ENCODE results near the gene BCAT1.

DNA sequence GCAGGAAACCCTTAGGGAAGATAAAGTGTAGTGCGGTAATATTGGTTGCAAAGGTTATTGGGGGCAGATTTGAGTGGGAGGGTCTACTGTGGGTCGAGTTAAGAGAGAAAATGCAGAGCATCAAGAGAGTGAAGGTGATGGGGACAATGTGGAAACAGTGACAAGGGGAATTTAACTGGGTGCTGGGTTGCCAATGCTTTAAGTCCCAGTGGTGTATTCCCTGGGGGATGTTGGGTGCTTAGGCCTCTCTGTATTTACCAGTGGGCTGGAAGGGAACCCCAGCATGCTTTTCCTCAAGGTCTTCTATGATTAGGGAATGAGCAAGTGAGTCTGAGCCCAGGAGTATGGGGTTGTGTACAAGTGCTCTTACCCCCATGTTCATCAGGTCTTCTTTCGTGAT, 10.6 kb downstream of the BCAT1 start:
- no peak for TF ChIP-seq CTCF (conservative IDR thresholded peaks at IDR 0.05; ENCODE audit: low read depth in 2 of 2)
- TF ChIP-seq, protein P1, sequence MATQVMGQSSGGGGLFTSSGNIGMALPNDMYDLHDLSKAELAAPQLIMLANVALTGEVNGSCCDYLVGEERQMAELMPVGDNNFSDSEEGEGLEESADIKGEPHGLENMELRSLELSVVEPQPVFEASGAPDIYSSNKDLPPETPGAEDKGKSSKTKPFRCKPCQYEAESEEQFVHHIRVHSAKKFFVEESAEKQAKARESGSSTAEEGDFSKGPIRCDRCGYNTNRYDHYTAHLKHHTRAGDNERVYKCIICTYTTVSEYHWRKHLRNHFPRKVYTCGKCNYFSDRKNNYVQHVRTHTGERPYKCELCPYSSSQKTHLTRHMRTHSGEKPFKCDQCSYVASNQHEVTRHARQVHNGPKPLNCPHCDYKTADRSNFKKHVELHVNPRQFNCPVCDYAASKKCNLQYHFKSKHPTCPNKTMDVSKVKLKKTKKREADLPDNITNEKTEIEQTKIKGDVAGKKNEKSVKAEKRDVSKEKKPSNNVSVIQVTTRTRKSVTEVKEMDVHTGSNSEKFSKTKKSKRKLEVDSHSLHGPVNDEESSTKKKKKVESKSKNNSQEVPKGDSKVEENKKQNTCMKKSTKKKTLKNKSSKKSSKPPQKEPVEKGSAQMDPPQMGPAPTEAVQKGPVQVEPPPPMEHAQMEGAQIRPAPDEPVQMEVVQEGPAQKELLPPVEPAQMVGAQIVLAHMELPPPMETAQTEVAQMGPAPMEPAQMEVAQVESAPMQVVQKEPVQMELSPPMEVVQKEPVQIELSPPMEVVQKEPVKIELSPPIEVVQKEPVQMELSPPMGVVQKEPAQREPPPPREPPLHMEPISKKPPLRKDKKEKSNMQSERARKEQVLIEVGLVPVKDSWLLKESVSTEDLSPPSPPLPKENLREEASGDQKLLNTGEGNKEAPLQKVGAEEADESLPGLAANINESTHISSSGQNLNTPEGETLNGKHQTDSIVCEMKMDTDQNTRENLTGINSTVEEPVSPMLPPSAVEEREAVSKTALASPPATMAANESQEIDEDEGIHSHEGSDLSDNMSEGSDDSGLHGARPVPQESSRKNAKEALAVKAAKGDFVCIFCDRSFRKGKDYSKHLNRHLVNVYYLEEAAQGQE (IDR thresholded peaks at IDR 0.05; ENCODE audit: unreplicated experiment) = no peak
- no peak for TF ChIP-seq JUNB (IDR thresholded peaks at IDR 0.05; ENCODE audit: unreplicated experiment)
